ENCODE data around the gene ODR4.
"Not testable (repeated sequence)": the region's sequence is repeated elsewhere in the genome, so short reads cannot be mapped to it uniquely, and the experiment has no call there.

DNA sequence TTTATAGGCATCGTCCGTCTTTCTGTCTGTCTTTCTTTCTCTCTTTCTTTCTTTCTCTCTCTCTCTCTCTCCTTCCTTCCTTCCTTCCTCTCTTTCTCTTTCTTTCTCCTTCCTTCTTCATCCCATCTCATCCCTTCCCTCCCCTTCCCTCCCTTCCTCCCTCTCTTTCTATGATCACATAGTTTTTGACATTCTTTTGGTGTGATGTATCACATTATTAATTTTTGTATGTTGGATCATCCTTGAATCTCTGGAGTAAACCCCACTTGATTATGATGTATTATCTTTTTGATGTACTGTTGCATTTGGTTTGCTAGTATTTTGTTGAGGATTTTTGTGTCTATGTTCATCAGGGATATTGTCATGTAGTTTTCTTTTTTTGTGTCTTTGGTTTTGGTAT, 25.8 kb downstream of the ODR4 start:
- not testable (repeated sequence) for TF ChIP-seq EZH2phosphoT487 (IDR thresholded peaks at IDR 0.05; ENCODE audit: insufficient read depth, low read depth); EZH2 (IDR thresholded peaks at IDR 0.05; ENCODE audit: insufficient read depth, poor library complexity, severe bottlenecking)
